Psoas muscle (tissue), 8 donors: ENCODE measurements around the gene SPC25. TPM values are rescaled to one million over a fixed set of nuclear protein-coding genes. Genes with fewer than 3 reads are reported as not detected.

Source experiments
- ATAC-seq, 4 donors: fragments of 200-7000 bp; cut with Tn5 transposase; one replicate each; pipeline ENCODE4 v1.9.1; 2020; ENCODE audit warnings: moderate library complexity in 3 of 4, mild to moderate bottlenecking in 2 of 4
- DNase-seq, 2 donors: peaks; one replicate each; pipeline ENCODE4 v3.0.0-alpha.2; 2020
- H3K27ac ChIP-seq: fragments of 200-600 bp; one replicate; pipeline ENCODE4 v1.8.0; 2022
- H3K27me3 ChIP-seq, 3 donors: fragments of 200-600 bp in 1 of 3; one replicate each; pipeline versions ENCODE4 v1.6.1 to v1.8.0; 2013 to 2022; ENCODE audit warnings: low read length in 2 of 3, mild to moderate bottlenecking in 2 of 3, moderate library complexity in 1 of 3; ENCODE audit not compliant: insufficient read depth in 3 of 3
- H3K36me3 ChIP-seq, 2 donors: fragments of 200-600 bp in 1 of 2; one replicate each; pipeline versions ENCODE4 v1.6.1 to v1.8.0; 2013 to 2022; ENCODE audit warnings: low read depth in 1 of 2, mild to moderate bottlenecking in 1 of 2, moderate library complexity in 1 of 2; ENCODE audit not compliant: insufficient read depth in 1 of 2
- H3K4me1 ChIP-seq: fragments of 200-600 bp; one replicate; pipeline ENCODE4 v1.8.0; 2022
- H3K4me3 ChIP-seq: fragments of 200-600 bp; one replicate; pipeline ENCODE4 v1.8.0; 2022; ENCODE audit warnings: mild to moderate bottlenecking
- H3K9me3 ChIP-seq: fragments of 200-600 bp; one replicate; pipeline ENCODE4 v1.8.0; 2022
- WGBS, 3 donors: extraction: QIAGEN DNeasy Blood & Tissue Kit; methylation state at CpG; one replicate each; pipeline versions ENCODE4 v1.1.6 to v1.1.7; 2013; 5-methylcytosine and 5-hydroxymethylcytosine counted together
- intact Hi-C, 2 donors: fragments of 100-400 bp; cut with DNase I; formaldehyde crosslinking; loops; one replicate each; pipeline versions ENCODE4 v1.11.0 to v1.14.2; 2022
- polyA plus RNA-seq, 3 donors: library from polyadenylated mRNA; stranded (reverse); fragments of 200-250 nt; gene quantifications; one replicate each; pipeline ENCODE4 v1.2.3, GENCODE V29; 2013
- total RNA-seq, 4 donors: library from RNA; stranded (reverse); fragmentation: NEBNext Ultra II Directional in 2 of 4; extraction: Animal tissue kit (Norgen Biotek cat#: 25700) in 2 of 4; gene quantifications; one replicate each; pipeline versions ENCODE4 v1.2.1 to v1.2.4, GENCODE V29; 2021 to 2023
- TF ChIP-seq, protein P1 (sequence below): fragments of 200-600 bp; IDR thresholded peaks from one replicate; pipeline ENCODE4 v1.8.0; 2022; ENCODE audit warnings: antibody characterized with exemption
- donor health status: healthy with polysubstance abuse.
- donor health status: DM: no; HTN: no; CAD: no; lungs with moderate emphysema.
- donor health status: Bipolar disorder and iron deficiency.
- donor health status: healthy.
- donor health status: DM: yes; HTN: yes; CAD: no.
- donor health status: DM: no; HTN: no; CAD: no.
- donor health status: DM: no; HTN: no; CAD: no.
- donor health status: DM: yes; HTN: yes; CAD: no.

The SPC25 gene
- total and polyA plus RNA-seq, 7 donors = 0.18 to 0.29 (median 0.20) TPM; not detected in 3

DNA sequence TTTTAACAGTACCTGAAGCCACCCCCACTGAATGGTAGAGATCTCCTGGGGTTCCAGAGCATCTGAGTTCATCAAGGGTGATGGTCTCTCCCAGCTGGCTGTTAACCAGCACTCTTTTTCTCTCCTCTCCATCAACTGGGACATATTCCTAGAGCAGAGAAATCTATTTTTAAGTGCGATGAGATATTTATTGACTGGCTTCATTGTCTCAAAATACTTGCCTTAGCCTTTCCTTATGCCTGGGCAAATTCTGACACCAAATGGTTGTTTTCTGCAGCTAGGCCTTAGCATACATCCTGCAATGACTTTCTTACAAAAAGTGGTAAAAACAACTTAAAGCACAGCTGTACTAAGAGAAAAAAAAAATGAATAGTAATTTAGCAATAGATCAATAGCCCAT is 68.2 kb downstream of the SPC25 start:
- 64 to 77% (median 68%) methylated on average over 1 of the region's 1 CpG for WGBS, 3 donors
- no peak overlapping the region for H3K4me3 ChIP-seq
- no peaks in the 10 kb centered on the region for H3K4me1 ChIP-seq
- H3K9me3 ChIP-seq = no peaks in the 10 kb centered on the region
- TF ChIP-seq, protein P1, sequence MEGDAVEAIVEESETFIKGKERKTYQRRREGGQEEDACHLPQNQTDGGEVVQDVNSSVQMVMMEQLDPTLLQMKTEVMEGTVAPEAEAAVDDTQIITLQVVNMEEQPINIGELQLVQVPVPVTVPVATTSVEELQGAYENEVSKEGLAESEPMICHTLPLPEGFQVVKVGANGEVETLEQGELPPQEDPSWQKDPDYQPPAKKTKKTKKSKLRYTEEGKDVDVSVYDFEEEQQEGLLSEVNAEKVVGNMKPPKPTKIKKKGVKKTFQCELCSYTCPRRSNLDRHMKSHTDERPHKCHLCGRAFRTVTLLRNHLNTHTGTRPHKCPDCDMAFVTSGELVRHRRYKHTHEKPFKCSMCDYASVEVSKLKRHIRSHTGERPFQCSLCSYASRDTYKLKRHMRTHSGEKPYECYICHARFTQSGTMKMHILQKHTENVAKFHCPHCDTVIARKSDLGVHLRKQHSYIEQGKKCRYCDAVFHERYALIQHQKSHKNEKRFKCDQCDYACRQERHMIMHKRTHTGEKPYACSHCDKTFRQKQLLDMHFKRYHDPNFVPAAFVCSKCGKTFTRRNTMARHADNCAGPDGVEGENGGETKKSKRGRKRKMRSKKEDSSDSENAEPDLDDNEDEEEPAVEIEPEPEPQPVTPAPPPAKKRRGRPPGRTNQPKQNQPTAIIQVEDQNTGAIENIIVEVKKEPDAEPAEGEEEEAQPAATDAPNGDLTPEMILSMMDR = no peak
- no peaks in the 10 kb centered on the region for H3K36me3 ChIP-seq
- DNase-seq = no peak
- no peak for ATAC-seq
- no peak overlapping the region for H3K27ac ChIP-seq
- no peaks in the 10 kb centered on the region for H3K27me3 ChIP-seq
- intact Hi-C loops = no loop called here

DNA sequence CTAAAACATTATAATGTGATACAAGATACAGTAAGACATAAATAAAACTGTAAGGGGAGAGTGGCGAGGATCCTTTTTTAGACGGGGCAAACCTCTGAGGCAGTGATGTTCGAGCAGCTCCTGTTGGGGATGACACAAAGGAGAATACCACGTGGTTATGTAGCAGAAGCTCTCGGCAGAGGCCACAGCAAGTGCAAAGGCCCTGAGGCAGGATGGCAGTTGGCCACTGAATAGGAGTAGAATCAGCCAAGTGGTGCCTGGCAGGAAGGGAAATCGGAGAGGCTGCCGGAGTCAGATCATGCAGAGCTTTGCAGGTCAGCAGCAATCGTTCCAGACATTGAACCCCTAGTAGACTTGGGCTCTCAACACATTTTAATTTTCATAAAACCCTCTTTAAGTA is 68.7 kb downstream of the SPC25 start:
- Histone ChIP-seq H3K9me3 (no peaks in the 10 kb centered on the region), H3K36me3 (no peaks in the 10 kb centered on the region), H3K27me3 (no peaks in the 10 kb centered on the region), H3K27ac (no peak overlapping the region), H3K4me1 (no peaks in the 10 kb centered on the region), H3K4me3 (no peak overlapping the region)
- TF ChIP-seq, protein P1 = no peak
- intact Hi-C loops = no loop called here
- ATAC-seq (no peak), DNase-seq (no peak)
- WGBS, 3 donors = 78 to 87% (median 82%) methylated on average over 8 of the region's 8 CpGs

Other genes starting within 250 kb of the SPC25 start
- gene NOSTRIN, start 87.8 kb downstream of the SPC25 start, total RNA-seq = 1 to 10 TPM; 3.7 to 8.1 (median 5.6) TPM
- gene NOSTRIN, start 87.8 kb downstream of the SPC25 start, polyA plus RNA-seq = 1 to 10 TPM; 4.6 to 6.6 (median 5.3) TPM
- gene G6PC2, start 10.9 kb upstream of the SPC25 start, total RNA-seq = not detected
- gene G6PC2, start 10.9 kb upstream of the SPC25 start, polyA plus RNA-seq = under 1 TPM in 1 of 3 donors, not detected in 2; 0.05 TPM
- gene ABCB11, start 140.9 kb upstream of the SPC25 start, total RNA-seq = under 1 TPM in 2 of 4 donors, not detected in 2; 0.04 to 0.12 TPM
- gene ABCB11, start 140.9 kb upstream of the SPC25 start, polyA plus RNA-seq = under 1 TPM; 0.01 to 0.04 (median 0.03) TPM
- gene DHRS9, start 179.1 kb upstream of the SPC25 start, total RNA-seq = under 1 TPM in 3 of 4 donors, not detected in 1; 0.27 to 0.79 (median 0.49) TPM
- gene DHRS9, start 179.1 kb upstream of the SPC25 start, polyA plus RNA-seq = under 1 TPM in 2 of 3 donors, not detected in 1; 0.04 to 0.09 TPM